GM18505 (cell line): Measurements from ENCODE around the gene DIP2A.

ENCODE experiments used
- ATAC-seq: cut with Tn5 transposase; IDR thresholded peaks from one replicate; pipeline ENCODE4 v1.9.1; 2021; ENCODE audit not compliant: unreplicated experiment
- POLR2A ChIP-seq: IDR thresholded peaks from 4 replicates; pipeline ENCODE4 v1.6.1; 2011; ENCODE audit warnings: borderline replicate concordance; ENCODE audit not compliant: insufficient read depth, insufficient read length; ENCODE audit errors: extremely low read depth

DIP2A gene

GRCh38 chr21:46585191-46585953 is 126.7 kb downstream of the DIP2A start:
- TF ChIP-seq POLR2A: no peak
- no peak for ATAC-seq

DNA sequence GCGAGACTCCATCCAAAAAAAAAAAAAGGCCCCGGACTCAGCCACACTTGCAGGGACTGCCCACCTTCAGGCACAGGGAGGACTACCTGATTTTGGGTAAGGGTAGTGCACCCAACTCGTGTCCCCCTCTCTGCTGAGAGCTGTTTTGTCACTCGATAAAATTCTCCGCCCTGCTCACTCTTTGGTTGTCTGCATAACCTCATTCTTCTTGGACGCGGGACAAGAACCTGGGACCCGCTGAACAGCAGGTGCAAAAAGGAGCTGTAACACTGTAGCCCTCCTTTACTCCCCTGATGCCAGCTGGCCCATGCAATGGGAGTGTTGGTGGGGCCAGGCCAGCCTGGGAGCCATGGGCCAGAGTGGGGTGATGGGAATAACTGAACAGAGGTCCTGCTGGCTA is 135.6 kb downstream of the DIP2A start:
- no peak for TF ChIP-seq POLR2A
- ATAC-seq: no peak

DNA sequence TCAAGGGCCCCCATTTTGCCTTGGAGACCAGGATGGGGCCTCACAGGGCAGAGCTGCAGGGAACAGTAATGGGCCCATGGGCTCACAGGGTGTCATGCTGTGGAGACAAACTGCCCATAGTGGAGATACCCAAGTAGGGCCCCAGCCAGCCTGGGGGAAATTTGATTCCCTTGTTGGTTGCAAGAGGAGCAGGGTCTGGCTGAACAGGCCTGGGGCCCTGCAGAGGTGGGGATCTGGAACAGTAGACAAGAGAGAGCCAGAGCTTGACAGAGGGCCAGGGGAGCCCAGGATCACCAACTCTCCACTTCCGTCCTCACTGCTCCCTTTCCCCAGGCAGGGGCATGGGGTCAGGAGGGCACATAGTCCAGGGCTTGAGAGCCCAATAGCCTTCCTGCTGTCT is 137.5 kb downstream of the DIP2A start:
- no peak for ATAC-seq
- TF ChIP-seq POLR2A: no peak

GRCh38 chr21:46597031-46597430 is 138.3 kb downstream of the DIP2A start:
- TF ChIP-seq POLR2A: no peak
- no peak for ATAC-seq

- no peak for ATAC-seq
- TF ChIP-seq POLR2A: no peak
Observed at GRCh38 chr21:46597896-46598343, 139.2 kb downstream of the DIP2A start.

DNA sequence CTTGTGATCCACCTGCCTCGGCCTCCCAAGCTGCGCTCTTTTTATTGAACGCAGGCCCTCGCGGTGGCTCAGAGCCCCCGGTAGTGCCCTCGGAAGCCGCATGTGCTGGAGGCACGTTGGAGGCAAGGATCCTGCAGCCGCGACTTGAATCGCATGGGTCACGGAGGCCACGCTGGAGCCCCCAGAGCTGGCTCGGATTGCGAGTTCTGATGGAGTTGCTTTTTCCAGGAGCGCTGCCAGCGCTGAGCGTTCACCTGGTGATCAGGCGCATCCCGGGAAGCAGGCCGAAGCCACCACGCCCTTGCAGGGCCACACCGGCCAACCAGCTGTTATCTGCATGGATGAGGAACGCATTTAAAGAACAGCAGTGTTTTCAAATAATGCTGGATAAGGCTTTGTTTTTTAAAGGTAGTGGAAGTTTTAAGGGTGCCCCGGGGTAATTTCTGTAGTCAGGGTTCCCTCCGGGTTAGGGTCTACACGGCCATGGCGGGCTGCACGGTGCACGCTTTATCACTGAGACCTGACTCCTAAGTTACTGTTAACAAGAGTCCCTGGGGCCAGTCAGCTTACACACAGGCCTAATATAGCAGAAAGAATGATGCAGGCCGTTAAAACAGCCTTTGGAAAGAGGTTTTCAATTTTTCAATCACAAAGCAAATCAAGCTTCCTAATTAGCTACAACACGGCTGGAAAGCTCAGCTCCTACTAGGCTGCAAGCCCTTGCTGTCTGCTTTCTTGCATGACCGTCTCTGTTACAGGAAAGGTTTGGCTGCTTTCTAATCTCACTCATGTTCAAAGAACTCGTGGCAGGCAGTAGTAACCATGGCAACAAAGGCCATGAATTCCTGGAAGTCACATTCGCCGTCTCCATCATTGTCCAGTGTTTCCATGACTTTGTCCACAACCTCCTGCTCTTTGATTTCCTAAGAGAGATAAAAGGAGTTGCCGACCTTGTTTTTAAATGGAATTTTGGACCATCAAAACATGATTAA is 140.2 kb downstream of the DIP2A start:
- TF ChIP-seq POLR2A: no peak
- no peak for ATAC-seq

GRCh38 chr21:46600305-46600704 is 141.6 kb downstream of the DIP2A start:
- ATAC-seq: no peak
- no peak for TF ChIP-seq POLR2A

GRCh38 chr21:46600978-46601377 is 142.3 kb downstream of the DIP2A start:
- TF ChIP-seq POLR2A: no peak
- no peak for ATAC-seq

DNA sequence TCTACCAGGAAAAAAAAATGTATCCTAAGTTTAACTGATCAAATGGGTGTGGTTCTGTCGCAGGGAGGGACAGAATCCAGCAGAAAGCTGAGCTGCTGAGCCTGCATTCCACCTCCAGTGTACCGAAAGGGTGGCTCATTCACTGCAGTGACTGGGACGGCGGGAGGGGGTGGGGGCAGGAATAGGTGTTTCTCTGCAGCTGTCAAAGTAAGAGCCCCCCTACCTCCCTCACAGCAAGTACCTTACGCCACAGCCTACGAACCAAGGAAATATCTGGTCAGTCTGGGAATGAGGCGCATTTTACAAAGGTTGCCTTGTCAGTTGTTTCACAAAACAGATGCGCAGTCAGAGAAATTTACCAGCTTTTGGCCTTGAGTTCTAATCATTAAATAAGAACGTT is 144.5 kb downstream of the DIP2A start:
- TF ChIP-seq POLR2A: no peak
- no peak for ATAC-seq

DNA sequence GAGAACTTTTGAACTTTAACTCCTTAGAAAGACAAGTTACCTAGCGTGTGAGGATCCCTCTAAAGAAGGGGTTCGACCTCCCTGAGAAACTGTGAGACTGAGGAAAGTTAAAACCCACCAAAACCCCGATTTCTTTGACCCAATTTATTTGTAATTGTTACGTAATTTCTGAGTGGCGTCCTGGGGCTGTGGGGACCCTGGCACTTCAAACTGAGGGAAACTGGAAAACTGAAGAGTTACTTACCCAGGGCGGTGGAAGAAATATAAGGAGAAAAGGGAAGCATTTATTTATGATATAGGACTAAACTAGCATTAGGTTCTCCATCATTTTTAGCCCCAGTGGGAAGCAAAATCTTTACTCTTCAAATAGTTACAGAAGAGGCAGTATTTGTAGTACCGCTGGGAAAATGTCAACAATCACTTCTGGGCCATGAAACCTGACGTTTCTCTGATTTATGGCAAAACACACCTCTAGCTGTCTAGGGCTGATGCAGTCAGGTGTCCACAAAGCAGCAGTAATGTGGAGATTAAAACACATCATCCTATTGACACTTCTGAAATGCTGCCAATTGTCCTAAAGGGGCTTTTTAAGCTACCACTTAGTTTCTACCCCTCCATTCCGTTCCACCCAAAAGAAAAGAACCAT is 145.8 kb downstream of the DIP2A start:
- no peak for ATAC-seq

DNA sequence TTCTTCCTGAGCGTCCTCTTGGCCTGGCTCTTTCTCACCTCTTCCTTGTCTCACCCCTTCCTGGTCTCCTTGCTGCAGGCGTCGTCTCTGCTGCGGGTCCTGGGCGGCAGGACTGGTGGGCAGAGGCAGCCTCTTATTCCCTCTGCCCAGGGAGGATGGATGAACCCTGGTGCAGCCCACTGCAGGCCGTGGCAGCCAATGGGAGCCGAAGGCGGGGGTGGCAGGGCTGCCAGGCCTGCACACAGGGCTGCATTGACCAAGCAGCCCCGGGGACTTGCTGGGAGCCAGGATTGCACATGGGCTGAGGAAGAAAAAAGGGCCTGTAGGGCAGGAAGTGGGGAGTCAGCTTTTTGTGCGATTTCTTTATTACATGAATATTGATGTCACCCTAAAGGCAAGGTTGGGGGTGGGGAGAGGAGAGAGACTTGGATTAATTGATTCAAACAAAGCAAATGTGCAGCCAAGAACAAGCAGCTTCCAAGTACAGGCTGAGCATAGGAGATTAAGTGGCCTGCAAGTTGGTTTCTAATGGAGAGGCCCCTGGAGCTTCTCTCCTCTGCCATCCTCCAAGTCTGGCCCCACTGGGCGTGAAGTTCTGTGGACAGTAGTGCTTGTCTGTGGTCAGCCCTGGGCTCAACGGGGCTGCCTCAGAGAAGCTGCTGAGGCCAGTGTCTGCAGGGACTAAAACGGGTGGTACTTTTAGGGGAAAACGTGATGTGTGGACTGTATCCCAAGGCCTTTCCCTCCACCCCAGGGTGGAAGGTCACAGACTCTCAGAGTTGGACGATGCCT is 146.5 kb downstream of the DIP2A start, which contains the start of gene S100B:
S100B (minus strand) TSS at position 108 of the 792 bp plus-strand sequence. CDS start 2,667 bp downstream, outside the sequence.
- no peak for ATAC-seq
- TF ChIP-seq POLR2A: no peak

More for the DNA sequence above, 145.8 kb downstream of the DIP2A start:
- TF ChIP-seq POLR2A: no peak

GRCh38 chr21:46605767-46606426 is 147.2 kb downstream of the DIP2A start:
- TF ChIP-seq POLR2A: no peak
- ATAC-seq: peak; percentile 64

DNA sequence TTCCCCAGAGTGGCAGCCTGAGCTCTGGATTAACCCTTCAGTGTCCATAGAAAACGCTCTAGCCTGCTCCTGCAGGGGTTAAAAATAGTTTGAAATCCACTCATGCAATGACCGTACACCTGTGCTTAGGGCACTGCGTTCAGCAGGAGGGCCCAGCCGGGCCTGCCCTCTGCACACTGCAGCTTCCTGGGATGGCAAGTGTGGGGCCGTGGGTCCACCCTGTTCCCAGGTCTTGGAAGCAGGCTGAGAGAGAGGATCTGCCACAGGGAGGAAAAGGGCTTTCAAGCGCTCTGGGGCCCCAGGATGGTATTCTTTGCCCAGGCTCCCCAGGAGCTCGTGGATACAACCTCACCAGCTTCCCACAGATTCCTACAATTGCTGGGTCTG is 147.7 kb downstream of the DIP2A start:
- ATAC-seq: peak; percentile 10
- TF ChIP-seq POLR2A: no peak

GRCh38 chr21:46607636-46608035 is 148.9 kb downstream of the DIP2A start:
- no peak for TF ChIP-seq POLR2A
- ATAC-seq: no peak
